ENCODE measurements around the gene MMP23B. TPM values are rescaled to one million over a fixed set of nuclear protein-coding genes. Genes with fewer than 3 reads are reported as not detected.

Gene MMP23B
- total and polyA plus RNA-seq, 2 of the 8 experiments (the other 6 are each of a cell fraction or from before 2014, with no cell fraction given), result 9.2 to 14.6 TPM

GRCh38 chr1:1609822-1610485 is 22.0 kb upstream of the MMP23B start (continued):
- TF ChIP-seq CHD7 (IDR thresholded peaks at IDR 0.05; ENCODE audit: insufficient replicate concordance, low read length), result no peak
- no peak for TF ChIP-seq RBBP5 (IDR thresholded peaks at IDR 0.05; ENCODE audit: borderline replicate concordance, low read depth, low read length)
- TF ChIP-seq RFX5 (IDR thresholded peaks at IDR 0.05; ENCODE audit: borderline replicate concordance, low read depth, low read length), result no peak
- TF ChIP-seq FOSL1 (IDR thresholded peaks at IDR 0.05; ENCODE audit: insufficient read depth, low read depth, low read length), result no peak
- no peak for TF ChIP-seq KDM5A (IDR thresholded peaks at IDR 0.05; ENCODE audit: low read length)
- no peak for TF ChIP-seq TAF7 (optimal IDR thresholded peaks at IDR 0.05; ENCODE audit: borderline replicate concordance, low read depth, low read length)
- TF ChIP-seq SAP30 (IDR thresholded peaks at IDR 0.05; ENCODE audit: insufficient read depth, insufficient replicate concordance, low read length), result no peak
- TF ChIP-seq EZH2 (IDR thresholded peaks at IDR 0.05; ENCODE audit: low read depth, low read length, severe bottlenecking), result no peak
- no peak for TF ChIP-seq SIN3A (conservative IDR thresholded peaks at IDR 0.05 in 1 of 2, IDR thresholded peaks at IDR 0.05 in 1 of 2; ENCODE audit: low read depth in 1 of 2, low read length in 2 of 2)
